ENCODE data around the gene PRPF19. TPM values are rescaled to one million over a fixed set of nuclear protein-coding genes. Genes with fewer than 3 reads are reported as not detected.

PRPF19 gene
- total and polyA plus RNA-seq, 10 of the 15 experiments (the other 5 are each of a cell fraction or from before 2014, with no cell fraction given): 8.7 to 170 (median 61.3) TPM

GRCh38 chr11:60866911-60867870 is 39.2 kb downstream of the PRPF19 start, which contains the start of gene ZP1:
TSS of gene ZP1 (plus strand) at chr11:60867542. CDS start at chr11:60867562, 20 bp downstream.
- no peak within 1 kb of the TSS for H3K4me2 ChIP-seq (ENCODE audit: control insufficient read depth, insufficient read depth)
- TF ChIP-seq ZNF687 (IDR thresholded peaks at IDR 0.05) (no peak), E2F4 (IDR thresholded peaks at IDR 0.05; ENCODE audit: low read depth, low read length) (no peak), JUNB (IDR thresholded peaks at IDR 0.05) (no peak), NR2F1 (conservative IDR thresholded peaks at IDR 0.05) (no peak), ZZZ3 (IDR thresholded peaks at IDR 0.05; ENCODE audit: control insufficient read depth, insufficient read length, low read depth) (no peak), FOS (IDR thresholded peaks at IDR 0.05; ENCODE audit: borderline replicate concordance, extremely low read depth, insufficient read length) (no peak), HDAC6 (IDR thresholded peaks at IDR 0.05; ENCODE audit: unreplicated experiment) (no peak), EP300 (IDR thresholded peaks at IDR 0.05; ENCODE audit: borderline replicate concordance in 1 of 2, control insufficient read depth in 1 of 2, low read depth in 2 of 2, low read length in 2 of 2) (no peak), NR2C2 (IDR thresholded peaks at IDR 0.05; ENCODE audit: borderline replicate concordance, control insufficient read depth, insufficient read length, low read depth) (no peak), JUND (IDR thresholded peaks at IDR 0.05; ENCODE audit: low read depth, low read length) (no peak), SPI1 (IDR thresholded peaks at IDR 0.05; ENCODE audit: borderline replicate concordance, insufficient read depth, low read depth, low read length) (no peak), CBX5 (IDR thresholded peaks at IDR 0.05; ENCODE audit: low read depth) (no peak)
- intact Hi-C loops (cut with micrococcal nuclease; ENCODE audit: unreplicated experiment) (no loop called here), in situ Hi-C loops (cut with MboI) (no loop called here)
- H3K9me3 ChIP-seq (replicated peaks; ENCODE audit: control insufficient read depth, insufficient read depth, low read length): no peaks in the 10 kb centered on the region
- no peak for ATAC-seq
- no peaks in the 10 kb centered on the region for H3K36me3 ChIP-seq (ENCODE audit: control insufficient read depth in 2 of 2, insufficient read depth in 2 of 2, low read length in 1 of 2)
- SMC1A ChIA-PET (ENCODE audit: uncharacterized antibody, unreplicated experiment): interaction anchor here (1.0 kb wide), 1 partner anchor 11 kb away, joined by 3 read pairs; no protein-coding TSS in a partner anchor
- no peaks in the 10 kb centered on the region for H3K27me3 ChIP-seq (replicated peaks in 1 of 2; ENCODE audit: control insufficient read depth in 2 of 2, insufficient read depth in 2 of 2, low read length in 1 of 2)
- RAD21 ChIA-PET (ENCODE audit: unreplicated experiment): interaction anchor here (0.6 kb wide), 1 partner anchor 908 kb away, joined by 3 read pairs; no protein-coding TSS in a partner anchor
- POLR2A ChIA-PET: interaction anchor here (0.7 kb wide), 1 partner anchor 224 kb away, joined by 3 read pairs; no protein-coding TSS in a partner anchor
- no peaks in the 10 kb centered on the region for H3K4me1 ChIP-seq (ENCODE audit: control insufficient read depth, insufficient read depth, low read length)
- FAIRE-seq: no peak
- no peak within 1 kb of the TSS for H3K27ac ChIP-seq (ENCODE audit: control insufficient read depth, insufficient read depth)
- H2AFZ ChIP-seq (ENCODE audit: control insufficient read depth, low read depth, low read length): no peak within 1 kb of the TSS
- BruUV-seq (replicated peaks): no TSS peak
- H3K9ac ChIP-seq (ENCODE audit: control insufficient read depth, insufficient read depth, low read length): no peak within 1 kb of the TSS
- DNase-seq (ENCODE audit: low read depth, low spot score): no peak
- CTCF ChIA-PET: interaction anchor here (1.2 to 1.7 kb wide), 3 partner anchors 32 to 91 kb away, joined by 3 to 8 read pairs (median 7); no protein-coding TSS in a partner anchor
- no peak within 1 kb of the TSS for H3K4me3 ChIP-seq
- WGBS (ENCODE audit: insufficient coverage, insufficient replicate concordance, low lambda C conversion rate, missing lambda C conversion rate): 36% methylated on average over 13 of the region's 13 CpGs
- no peaks in the 10 kb centered on the region for H4K20me1 ChIP-seq (ENCODE audit: control insufficient read depth, insufficient read depth)
- H3K79me2 ChIP-seq (ENCODE audit: control insufficient read depth, insufficient read depth, low read length): no peaks in the 10 kb centered on the region

Measured in GM12878 (cell line).